UCSD-AML1 (cell line): ENCODE data around the gene COL4A5.
"Not testable (repeated sequence)": the region's sequence is repeated elsewhere in the genome, so short reads cannot be mapped to it uniquely, and the experiment has no call there.

Experiments
- DNase-seq: peaks from one replicate; lab custom pipeline; 2025; ENCODE audit not compliant: unreplicated experiment; lab: John Stamatoyannopoulos, UW

COL4A5 gene

GRCh38 chrX:108453841-108454240, 14.2 kb downstream of the COL4A5 start:
- DNase-seq, result no peak

- no peak for DNase-seq
Observed at GRCh38 chrX:108456971-108457477, 17.4 kb downstream of the COL4A5 start.

- DNase-seq, result no peak
Observed at GRCh38 chrX:108464604-108465003, 25.0 kb downstream of the COL4A5 start.

GRCh38 chrX:108468486-108468885, 28.8 kb downstream of the COL4A5 start:
- no peak for DNase-seq

- no peak for DNase-seq
Observed at GRCh38 chrX:108473979-108474378, 34.3 kb downstream of the COL4A5 start.

- not testable (repeated sequence) for DNase-seq
Observed at GRCh38 chrX:108481528-108481927, 41.9 kb downstream of the COL4A5 start.

- no peak for DNase-seq
Observed at GRCh38 chrX:108484251-108484650, 44.6 kb downstream of the COL4A5 start.

- DNase-seq, result no peak
Observed at GRCh38 chrX:108485960-108486359, 46.3 kb downstream of the COL4A5 start.

GRCh38 chrX:108494406-108495090, 54.9 kb downstream of the COL4A5 start:
- DNase-seq, result no peak

GRCh38 chrX:108511721-108512120, 72.1 kb downstream of the COL4A5 start:
- DNase-seq, result no peak

- DNase-seq, result no peak
Observed at GRCh38 chrX:108516184-108516583, 76.5 kb downstream of the COL4A5 start.

GRCh38 chrX:108527724-108528123, 88.1 kb downstream of the COL4A5 start:
- DNase-seq, result no peak

- DNase-seq, result no peak
Observed at GRCh38 chrX:108537005-108537404, 97.4 kb downstream of the COL4A5 start.

GRCh38 chrX:108541286-108541685, 101.6 kb downstream of the COL4A5 start:
- no peak for DNase-seq

GRCh38 chrX:108557580-108557979, 117.9 kb downstream of the COL4A5 start:
- DNase-seq, result no peak

GRCh38 chrX:108558217-108558616, 118.6 kb downstream of the COL4A5 start:
- no peak for DNase-seq

- no peak for DNase-seq
Observed at GRCh38 chrX:108573136-108573535, 133.5 kb downstream of the COL4A5 start.

- no peak for DNase-seq
Observed at GRCh38 chrX:108582151-108582550, 142.5 kb downstream of the COL4A5 start.

GRCh38 chrX:108584617-108585211, 145.1 kb downstream of the COL4A5 start:
- no peak for DNase-seq

GRCh38 chrX:108590496-108590895, 150.9 kb downstream of the COL4A5 start:
- DNase-seq, result no peak

- no peak for DNase-seq
Observed at GRCh38 chrX:108601276-108601675, 161.6 kb downstream of the COL4A5 start.

- DNase-seq, result no peak
Observed at GRCh38 chrX:108610141-108610540, 170.5 kb downstream of the COL4A5 start.

- DNase-seq, result no peak
Observed at GRCh38 chrX:108614616-108615015, 175.0 kb downstream of the COL4A5 start.
